HepG2 (cell line): ENCODE results near the gene SLC2A11. TPM values are rescaled to one million over a fixed set of nuclear protein-coding genes. Genes with fewer than 3 reads are reported as not detected.

Experiments used
- CREB1 ChIP-seq, 2 experiments: fragments of 450-650 bp in 1 of 2; IDR thresholded peaks; 2 replicates each; pipeline ENCODE4 v1.6.1; 2016 to 2017; ENCODE audit warnings: control low read depth in 1 of 2, mild to moderate bottlenecking in 1 of 2, missing compliant biosample characterization in 1 of 2, missing genetic modification characterization in 1 of 2
- ERF ChIP-seq: IDR thresholded peaks from 2 replicates; pipeline ENCODE4 v1.6.1; 2018; ENCODE audit warnings: missing biosample characterization, missing genetic modification reagents
- MEF2D ChIP-seq: sonication (generic); formaldehyde crosslinking; IDR thresholded peaks from 2 replicates; pipeline ENCODE4 v1.5.1; 2020; ENCODE audit warnings: mild to moderate bottlenecking, missing genetic modification reagents
- MIER2 ChIP-seq: IDR thresholded peaks from 2 replicates; pipeline ENCODE4 v1.6.1; 2016; ENCODE audit warnings: missing biosample characterization, missing genetic modification reagents
- NPAS2 ChIP-seq: sonication (generic); formaldehyde crosslinking; IDR thresholded peaks from 2 replicates; pipeline ENCODE4 v1.8.0; 2022; ENCODE audit warnings: mild to moderate bottlenecking, missing genetic modification reagents, borderline replicate concordance
- PHF21A ChIP-seq: sonication (generic); formaldehyde crosslinking; IDR thresholded peaks from 2 replicates; pipeline ENCODE4 v1.5.0; 2020; ENCODE audit warnings: mild to moderate bottlenecking, missing genetic modification reagents
- ZNF234 ChIP-seq: sonication (generic); formaldehyde crosslinking; conservative IDR thresholded peaks from 2 replicates; pipeline ENCODE4 v1.5.1; 2020; ENCODE audit warnings: mild to moderate bottlenecking, missing genetic modification reagents
- ZNF337 ChIP-seq: sonication (generic); formaldehyde crosslinking; IDR thresholded peaks from 2 replicates; pipeline ENCODE4 v1.5.1; 2020; ENCODE audit warnings: missing genetic modification reagents, low read depth, mild to moderate bottlenecking, borderline replicate concordance
- ZNF510 ChIP-seq: sonication (generic); formaldehyde crosslinking; IDR thresholded peaks from 2 replicates; pipeline ENCODE4 v1.4.0; 2020; ENCODE audit warnings: low read depth, mild to moderate bottlenecking, missing genetic modification reagents
- ZNF607 ChIP-seq: sonication (generic); formaldehyde crosslinking; IDR thresholded peaks from 2 replicates; pipeline ENCODE4 v1.5.1; 2020; ENCODE audit warnings: missing genetic modification reagents, mild to moderate bottlenecking, borderline replicate concordance
- ZNF713 ChIP-seq: sonication (generic); formaldehyde crosslinking; IDR thresholded peaks from 2 replicates; pipeline ENCODE4 v1.4.0; 2020; ENCODE audit warnings: mild to moderate bottlenecking, missing genetic modification reagents
- ZNF788 ChIP-seq: sonication (generic); formaldehyde crosslinking; IDR thresholded peaks from 2 replicates; pipeline ENCODE4 v1.5.0; 2020; ENCODE audit warnings: mild to moderate bottlenecking, missing genetic modification reagents, borderline replicate concordance
- ZSCAN12 ChIP-seq: sonication (generic); formaldehyde crosslinking; IDR thresholded peaks from 2 replicates; pipeline ENCODE4 v1.9.0; 2021; ENCODE audit warnings: mild to moderate bottlenecking, missing genetic modification reagents
- polyA plus RNA-seq, 8 experiments: library from polyadenylated mRNA; depleted of rRNA in 3 of 8; stranded (reverse) in 7 of 8; unstranded in 1 of 8; fragments of >200 nt; fragmentation: Illumina TruSeq in 4 of 8; extraction: Trizol in 4 of 8; gene quantifications; 2 replicates each; pipeline versions ENCODE4 v1.2.1 to v1.2.3, GENCODE V29; 2011 to 2016; ENCODE audit warnings: low read depth in 4 of 8, missing spikeins in 1 of 8, mixed read lengths in 1 of 8; ENCODE audit not compliant: insufficient read depth in 1 of 8
- total RNA-seq, 5 experiments: library from RNA; depleted of rRNA; stranded (reverse); fragments of >200 nt; fragmentation: Illumina TruSeq; extraction: Trizol; gene quantifications; 2 replicates each; pipeline ENCODE4 v1.2.3, GENCODE V29; 2016; ENCODE audit warnings: low read depth in 1 of 5
- TF ChIP-seq, protein P1 (sequence below): sonication (generic); formaldehyde crosslinking; IDR thresholded peaks from 2 replicates; pipeline ENCODE4 v1.4.0; 2020; ENCODE audit warnings: missing genetic modification reagents
- TF ChIP-seq, protein P2 (sequence below): sonication (generic); formaldehyde crosslinking; IDR thresholded peaks from 2 replicates; pipeline ENCODE4 v1.4.0; 2020; ENCODE audit warnings: mild to moderate bottlenecking, missing genetic modification reagents
- TF ChIP-seq, protein P3 (sequence below): sonication (generic); formaldehyde crosslinking; IDR thresholded peaks from 2 replicates; pipeline ENCODE4 v1.9.0; 2021; ENCODE audit warnings: mild to moderate bottlenecking, missing genetic modification reagents
- TF ChIP-seq, protein P4 (sequence below): sonication (generic); formaldehyde crosslinking; IDR thresholded peaks from 2 replicates; pipeline ENCODE4 v1.5.0; 2020; ENCODE audit warnings: mild to moderate bottlenecking, missing genetic modification reagents, borderline replicate concordance

Gene SLC2A11
- total and polyA plus RNA-seq, 2 of the 13 experiments (the other 11 are each of a cell fraction or from before 2014, with no cell fraction given) = 15.2 to 15.4 TPM

DNA sequence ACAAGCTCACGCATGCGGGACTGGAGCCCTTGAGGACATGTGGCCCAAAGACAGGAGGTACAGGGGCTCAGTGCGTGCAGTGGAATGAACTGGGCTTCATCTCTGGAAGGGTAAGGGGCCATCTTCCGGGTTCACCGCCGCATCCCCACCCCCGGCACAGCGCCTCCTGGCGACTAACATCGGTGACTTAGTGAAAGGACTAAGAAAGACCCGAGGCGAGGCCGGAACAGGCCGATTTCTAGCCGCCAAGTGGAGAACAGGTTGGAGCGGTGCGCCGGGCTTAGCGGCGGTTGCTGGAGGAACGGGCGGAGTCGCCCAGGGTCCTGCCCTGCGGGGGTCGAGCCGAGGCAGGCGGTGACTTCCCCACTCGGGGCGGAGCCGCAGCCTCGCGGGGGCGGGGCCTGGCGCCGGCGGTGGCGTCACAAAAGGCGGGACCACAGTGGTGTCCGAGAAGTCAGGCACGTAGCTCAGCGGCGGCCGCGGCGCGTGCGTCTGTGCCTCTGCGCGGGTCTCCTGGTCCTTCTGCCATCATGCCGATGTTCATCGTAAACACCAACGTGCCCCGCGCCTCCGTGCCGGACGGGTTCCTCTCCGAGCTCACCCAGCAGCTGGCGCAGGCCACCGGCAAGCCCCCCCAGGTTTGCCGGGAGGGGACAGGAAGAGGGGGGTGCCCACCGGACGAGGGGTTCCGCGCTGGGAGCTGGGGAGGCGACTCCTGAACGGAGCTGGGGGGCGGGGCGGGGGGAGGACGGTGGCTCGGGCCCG, 36.5 kb downstream of the SLC2A11 start, which contains the start of gene MIF (continued):
- TF ChIP-seq ZNF607 (CRISPR knock-in tag) (peak; percentile 95), CREB1 (IDR thresholded peaks at IDR 0.05) (peak; percentile 63; the same call in 1 of the 2 replicates), CREB1 (CRISPR knock-in tag; IDR thresholded peaks at IDR 0.05) (peak; percentile 20; the same call in 1 of the 2 replicates), NPAS2 (CRISPR knock-in tag) (no peak), ZNF788 (CRISPR knock-in tag) (peak; percentile 82), ZSCAN12 (CRISPR knock-in tag) (no peak), ZNF337 (CRISPR knock-in tag) (no peak), MEF2D (no peak), ERF (peak; percentile 26; the same call in 1 of the 2 replicates), MIER2 (CRISPR knock-in tag) (no peak), ZNF234 (CRISPR knock-in tag) (no peak), ZNF510 (CRISPR knock-in tag) (0 out of 2 replicates have a peak, but pooled peaks have one; percentile 13), PHF21A (peak; percentile 67), ZNF713 (CRISPR knock-in tag) (no peak)
- TF ChIP-seq, protein P1, sequence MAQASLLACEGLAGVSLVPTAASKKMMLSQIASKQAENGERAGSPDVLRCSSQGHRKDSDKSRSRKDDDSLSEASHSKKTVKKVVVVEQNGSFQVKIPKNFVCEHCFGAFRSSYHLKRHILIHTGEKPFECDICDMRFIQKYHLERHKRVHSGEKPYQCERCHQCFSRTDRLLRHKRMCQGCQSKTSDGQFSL (CRISPR knock-in tag) = 0 out of 2 replicates have a peak, but pooled peaks have one; percentile 22
- TF ChIP-seq, protein P2, sequence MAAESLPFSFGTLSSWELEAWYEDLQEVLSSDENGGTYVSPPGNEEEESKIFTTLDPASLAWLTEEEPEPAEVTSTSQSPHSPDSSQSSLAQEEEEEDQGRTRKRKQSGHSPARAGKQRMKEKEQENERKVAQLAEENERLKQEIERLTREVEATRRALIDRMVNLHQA = no peak
- TF ChIP-seq, protein P3, sequence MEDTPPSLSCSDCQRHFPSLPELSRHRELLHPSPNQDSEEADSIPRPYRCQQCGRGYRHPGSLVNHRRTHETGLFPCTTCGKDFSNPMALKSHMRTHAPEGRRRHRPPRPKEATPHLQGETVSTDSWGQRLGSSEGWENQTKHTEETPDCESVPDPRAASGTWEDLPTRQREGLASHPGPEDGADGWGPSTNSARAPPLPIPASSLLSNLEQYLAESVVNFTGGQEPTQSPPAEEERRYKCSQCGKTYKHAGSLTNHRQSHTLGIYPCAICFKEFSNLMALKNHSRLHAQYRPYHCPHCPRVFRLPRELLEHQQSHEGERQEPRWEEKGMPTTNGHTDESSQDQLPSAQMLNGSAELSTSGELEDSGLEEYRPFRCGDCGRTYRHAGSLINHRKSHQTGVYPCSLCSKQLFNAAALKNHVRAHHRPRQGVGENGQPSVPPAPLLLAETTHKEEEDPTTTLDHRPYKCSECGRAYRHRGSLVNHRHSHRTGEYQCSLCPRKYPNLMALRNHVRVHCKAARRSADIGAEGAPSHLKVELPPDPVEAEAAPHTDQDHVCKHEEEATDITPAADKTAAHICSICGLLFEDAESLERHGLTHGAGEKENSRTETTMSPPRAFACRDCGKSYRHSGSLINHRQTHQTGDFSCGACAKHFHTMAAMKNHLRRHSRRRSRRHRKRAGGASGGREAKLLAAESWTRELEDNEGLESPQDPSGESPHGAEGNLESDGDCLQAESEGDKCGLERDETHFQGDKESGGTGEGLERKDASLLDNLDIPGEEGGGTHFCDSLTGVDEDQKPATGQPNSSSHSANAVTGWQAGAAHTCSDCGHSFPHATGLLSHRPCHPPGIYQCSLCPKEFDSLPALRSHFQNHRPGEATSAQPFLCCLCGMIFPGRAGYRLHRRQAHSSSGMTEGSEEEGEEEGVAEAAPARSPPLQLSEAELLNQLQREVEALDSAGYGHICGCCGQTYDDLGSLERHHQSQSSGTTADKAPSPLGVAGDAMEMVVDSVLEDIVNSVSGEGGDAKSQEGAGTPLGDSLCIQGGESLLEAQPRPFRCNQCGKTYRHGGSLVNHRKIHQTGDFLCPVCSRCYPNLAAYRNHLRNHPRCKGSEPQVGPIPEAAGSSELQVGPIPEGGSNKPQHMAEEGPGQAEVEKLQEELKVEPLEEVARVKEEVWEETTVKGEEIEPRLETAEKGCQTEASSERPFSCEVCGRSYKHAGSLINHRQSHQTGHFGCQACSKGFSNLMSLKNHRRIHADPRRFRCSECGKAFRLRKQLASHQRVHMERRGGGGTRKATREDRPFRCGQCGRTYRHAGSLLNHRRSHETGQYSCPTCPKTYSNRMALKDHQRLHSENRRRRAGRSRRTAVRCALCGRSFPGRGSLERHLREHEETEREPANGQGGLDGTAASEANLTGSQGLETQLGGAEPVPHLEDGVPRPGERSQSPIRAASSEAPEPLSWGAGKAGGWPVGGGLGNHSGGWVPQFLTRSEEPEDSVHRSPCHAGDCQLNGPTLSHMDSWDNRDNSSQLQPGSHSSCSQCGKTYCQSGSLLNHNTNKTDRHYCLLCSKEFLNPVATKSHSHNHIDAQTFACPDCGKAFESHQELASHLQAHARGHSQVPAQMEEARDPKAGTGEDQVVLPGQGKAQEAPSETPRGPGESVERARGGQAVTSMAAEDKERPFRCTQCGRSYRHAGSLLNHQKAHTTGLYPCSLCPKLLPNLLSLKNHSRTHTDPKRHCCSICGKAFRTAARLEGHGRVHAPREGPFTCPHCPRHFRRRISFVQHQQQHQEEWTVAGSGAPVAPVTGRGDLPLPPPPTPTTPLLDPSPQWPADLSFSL (CRISPR knock-in tag) = no peak
- TF ChIP-seq, protein P4, sequence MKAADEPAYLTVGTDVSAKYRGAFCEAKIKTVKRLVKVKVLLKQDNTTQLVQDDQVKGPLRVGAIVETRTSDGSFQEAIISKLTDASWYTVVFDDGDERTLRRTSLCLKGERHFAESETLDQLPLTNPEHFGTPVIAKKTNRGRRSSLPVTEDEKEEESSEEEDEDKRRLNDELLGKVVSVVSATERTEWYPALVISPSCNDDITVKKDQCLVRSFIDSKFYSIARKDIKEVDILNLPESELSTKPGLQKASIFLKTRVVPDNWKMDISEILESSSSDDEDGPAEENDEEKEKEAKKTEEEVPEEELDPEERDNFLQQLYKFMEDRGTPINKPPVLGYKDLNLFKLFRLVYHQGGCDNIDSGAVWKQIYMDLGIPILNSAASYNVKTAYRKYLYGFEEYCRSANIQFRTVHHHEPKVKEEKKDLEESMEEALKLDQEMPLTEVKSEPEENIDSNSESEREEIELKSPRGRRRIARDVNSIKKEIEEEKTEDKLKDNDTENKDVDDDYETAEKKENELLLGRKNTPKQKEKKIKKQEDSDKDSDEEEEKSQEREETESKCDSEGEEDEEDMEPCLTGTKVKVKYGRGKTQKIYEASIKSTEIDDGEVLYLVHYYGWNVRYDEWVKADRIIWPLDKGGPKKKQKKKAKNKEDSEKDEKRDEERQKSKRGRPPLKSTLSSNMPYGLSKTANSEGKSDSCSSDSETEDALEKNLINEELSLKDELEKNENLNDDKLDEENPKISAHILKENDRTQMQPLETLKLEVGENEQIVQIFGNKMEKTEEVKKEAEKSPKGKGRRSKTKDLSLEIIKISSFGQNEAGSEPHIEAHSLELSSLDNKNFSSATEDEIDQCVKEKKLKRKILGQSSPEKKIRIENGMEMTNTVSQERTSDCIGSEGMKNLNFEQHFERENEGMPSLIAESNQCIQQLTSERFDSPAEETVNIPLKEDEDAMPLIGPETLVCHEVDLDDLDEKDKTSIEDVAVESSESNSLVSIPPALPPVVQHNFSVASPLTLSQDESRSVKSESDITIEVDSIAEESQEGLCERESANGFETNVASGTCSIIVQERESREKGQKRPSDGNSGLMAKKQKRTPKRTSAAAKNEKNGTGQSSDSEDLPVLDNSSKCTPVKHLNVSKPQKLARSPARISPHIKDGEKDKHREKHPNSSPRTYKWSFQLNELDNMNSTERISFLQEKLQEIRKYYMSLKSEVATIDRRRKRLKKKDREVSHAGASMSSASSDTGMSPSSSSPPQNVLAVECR = peak; percentile 76
